ENCODE measurements around the gene NOL12. TPM values are rescaled to one million over a fixed set of nuclear protein-coding genes. Genes with fewer than 3 reads are reported as not detected.

NOL12 gene, protein sequence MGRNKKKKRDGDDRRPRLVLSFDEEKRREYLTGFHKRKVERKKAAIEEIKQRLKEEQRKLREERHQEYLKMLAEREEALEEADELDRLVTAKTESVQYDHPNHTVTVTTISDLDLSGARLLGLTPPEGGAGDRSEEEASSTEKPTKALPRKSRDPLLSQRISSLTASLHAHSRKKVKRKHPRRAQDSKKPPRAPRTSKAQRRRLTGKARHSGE
- 24.8 to 30.5 TPM (median 27.2 TPM) in 5 replicates for total RNA-seq (2022; extraction: Qiagen RNA extraction; ENCODE audit: low read depth)

DNA sequence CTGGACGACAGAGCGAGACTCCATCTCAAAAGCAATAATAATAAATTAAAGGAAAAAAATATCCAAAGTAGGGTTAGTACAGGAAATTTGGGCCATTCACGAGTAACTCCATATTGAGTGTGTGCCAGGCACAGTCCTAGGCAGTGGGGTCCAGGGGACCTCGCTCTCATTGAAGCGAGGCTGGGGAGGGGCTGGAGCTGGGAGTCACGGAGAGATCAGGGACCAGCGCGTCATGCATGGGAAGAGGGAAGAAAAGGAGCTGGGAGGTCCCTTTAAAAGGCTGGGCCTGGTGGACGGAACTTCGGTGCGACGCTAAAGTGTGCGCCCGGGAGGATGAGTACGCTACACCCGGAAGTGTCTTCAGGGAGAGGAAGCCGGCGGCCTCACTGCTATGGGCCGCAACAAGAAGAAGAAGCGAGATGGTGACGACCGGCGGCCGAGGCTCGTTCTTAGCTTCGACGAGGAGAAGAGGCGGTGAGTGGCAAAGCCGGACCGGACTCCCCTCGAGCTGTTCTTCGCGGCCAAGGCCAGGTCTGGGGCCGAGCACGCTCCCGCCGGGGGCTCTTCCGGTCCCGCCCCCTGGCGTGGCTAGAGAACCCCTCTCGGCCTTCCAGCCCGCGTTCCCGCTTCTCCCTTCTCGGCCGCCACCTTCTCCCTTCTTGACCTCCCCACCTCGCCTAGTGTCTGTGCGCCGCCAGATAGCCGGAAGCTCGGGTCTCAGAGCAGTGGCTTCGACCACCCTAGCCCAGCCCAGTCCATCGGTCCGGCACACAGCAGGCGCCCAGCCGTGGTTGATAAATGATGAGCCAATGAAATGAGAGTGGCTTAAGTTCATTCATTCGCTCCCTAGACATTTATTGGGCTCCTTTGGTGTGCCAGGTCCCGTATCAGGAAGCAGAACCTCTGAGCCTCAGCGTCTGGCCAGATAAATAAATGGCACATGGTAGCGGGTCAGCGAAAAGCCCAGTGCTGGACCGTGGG lies at the start of gene NOL12:
TSS of gene NOL12 (plus strand) at position 342 of the 981 bp plus-strand sequence. CDS start at position 392, 50 bp downstream.

DNA sequence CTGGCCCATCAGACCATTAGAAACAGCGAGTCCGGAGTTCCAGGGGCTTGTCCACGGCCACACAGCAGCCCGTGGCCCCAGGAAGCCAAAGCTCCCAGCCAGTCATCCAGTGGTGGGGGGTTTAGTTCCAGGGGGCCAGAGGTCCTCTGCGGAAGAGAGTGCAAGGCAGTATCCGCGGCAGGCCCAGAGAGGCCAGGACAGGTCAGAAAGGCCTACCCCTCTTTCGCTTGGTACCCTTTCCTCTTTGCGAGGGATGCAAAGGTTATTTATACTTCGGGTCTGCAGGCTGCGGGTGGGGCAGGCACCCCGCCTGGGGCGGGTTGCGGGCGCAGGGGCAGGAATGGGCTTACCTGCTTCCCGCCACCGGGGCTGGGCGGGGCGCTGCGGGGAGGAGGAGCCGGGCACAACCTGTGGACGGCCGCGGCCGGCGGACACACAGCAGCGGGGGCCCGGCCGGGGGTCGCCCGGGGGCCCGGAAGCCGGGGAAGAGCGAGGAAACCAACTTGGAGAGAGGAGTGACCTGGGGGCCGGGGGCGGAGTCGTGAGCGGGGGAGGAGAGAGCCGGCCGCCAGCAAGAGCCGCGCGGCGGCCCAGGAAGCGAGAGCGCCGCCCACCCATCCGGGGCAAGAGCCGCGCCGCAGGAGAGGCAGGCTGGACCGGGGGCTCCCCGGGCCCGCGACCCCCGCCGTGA lies 46.9 kb upstream of the NOL12 start, which contains the start of gene SH3BP1:
TSS of gene SH3BP1 (plus strand) at position 600 of the 691 bp plus-strand sequence. CDS start 119 bp downstream, outside the sequence.

DNA sequence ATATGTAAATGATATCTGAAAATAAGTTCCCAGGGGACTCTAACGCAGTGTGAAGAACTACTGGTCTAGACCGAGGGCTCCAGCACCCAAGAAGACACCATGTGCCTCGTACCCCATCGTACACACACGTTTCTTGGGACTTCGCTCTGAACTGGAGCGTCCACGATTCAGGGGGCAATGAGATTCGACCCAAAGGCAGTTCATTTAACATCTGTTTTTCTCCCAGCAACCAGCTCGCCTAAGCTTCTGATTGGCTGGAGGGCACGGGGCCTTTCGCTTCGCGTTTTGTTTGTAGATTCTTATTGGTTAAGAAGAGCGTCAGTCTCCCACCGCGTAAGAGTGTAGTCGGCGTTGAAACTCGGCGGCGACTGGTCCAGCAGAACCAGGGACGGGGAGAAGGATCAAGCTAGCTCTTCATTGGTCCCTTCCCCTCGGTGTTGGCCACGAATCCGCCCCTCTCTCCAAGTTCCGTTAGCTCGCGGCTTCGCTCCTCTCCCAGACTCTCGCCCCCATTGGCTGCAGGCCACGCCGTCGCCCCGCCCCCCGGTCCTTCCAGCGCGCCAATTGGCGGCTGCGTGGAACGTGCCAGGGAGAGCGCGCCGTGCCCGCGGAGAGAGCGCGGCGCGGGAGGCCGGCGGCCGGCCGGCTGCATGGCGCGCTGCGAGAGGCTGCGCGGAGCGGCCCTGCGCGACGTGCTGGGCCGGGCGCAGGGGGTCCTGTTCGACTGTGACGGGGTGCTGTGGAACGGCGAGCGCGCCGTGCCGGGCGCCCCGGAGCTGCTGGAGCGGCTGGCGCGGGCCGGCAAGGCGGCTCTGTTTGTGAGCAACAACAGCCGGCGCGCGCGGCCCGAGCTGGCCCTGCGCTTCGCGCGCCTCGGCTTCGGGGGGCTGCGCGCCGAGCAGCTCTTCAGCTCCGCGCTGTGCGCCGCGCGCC lies 27.7 kb upstream of the NOL12 start, which contains the start of gene PDXP:
TSS of gene PDXP (plus strand) at position 591 of the 933 bp plus-strand sequence. CDS start at position 651, 60 bp downstream.

GRCh38 chr22:37674951-37675929 lies 10.9 kb upstream of the NOL12 start, which contains the start of gene LGALS1:
TSS of gene LGALS1 (plus strand) at chr22:37675636. CDS start at chr22:37675703, 67 bp downstream.

DNA sequence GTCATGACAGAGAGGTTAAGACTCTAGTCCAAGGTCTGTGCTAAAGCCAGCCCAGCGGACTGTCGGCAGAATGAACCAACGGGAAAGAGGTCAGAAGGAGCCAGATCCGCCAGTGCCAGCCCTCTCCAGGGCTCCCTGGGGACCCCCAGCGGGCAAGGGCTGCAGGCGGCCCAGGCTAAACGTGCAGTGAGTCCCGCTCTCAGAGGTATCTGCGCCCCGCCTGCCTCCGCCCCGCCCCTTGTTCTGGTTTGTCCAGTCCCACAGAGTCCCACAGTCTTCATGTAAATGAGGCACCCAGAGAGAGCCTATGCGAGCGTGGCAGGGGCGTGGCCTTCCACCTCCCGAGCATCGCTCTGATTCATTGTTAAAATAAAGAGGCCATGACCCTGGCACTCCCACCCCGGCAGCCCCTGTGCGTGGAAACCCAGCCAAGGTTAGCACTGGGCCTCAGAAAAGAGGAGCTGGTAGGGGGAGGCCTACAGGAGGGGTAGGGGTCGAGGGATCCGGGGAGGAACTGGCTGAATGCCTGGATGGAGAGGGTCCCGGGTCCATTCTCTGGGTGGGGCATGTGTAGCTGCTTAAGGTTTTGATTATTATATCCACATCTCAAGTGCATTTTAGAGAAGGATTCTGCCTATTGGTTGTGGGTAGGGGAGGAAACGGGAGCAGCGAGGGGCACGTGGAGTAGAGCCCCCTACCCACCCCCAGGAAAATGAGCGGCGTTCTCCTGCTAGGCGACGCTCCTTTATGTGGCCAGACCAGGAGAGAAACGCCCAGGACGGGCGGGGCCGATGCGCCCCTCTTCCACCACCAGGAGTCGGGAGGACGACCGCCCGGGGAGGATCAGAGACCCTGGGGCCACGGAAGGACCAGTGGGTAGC lies 10.8 kb downstream of the NOL12 start, which contains the start of gene TRIOBP:
TSS of gene TRIOBP (plus strand) at position 392 of the 881 bp plus-strand sequence. CDS start 4,318 bp downstream, outside the sequence.

Other genes with a start within 250 kb of the NOL12 start
- gene MFNG, start 200.0 kb upstream of the NOL12 start, total RNA-seq (2022; extraction: Qiagen RNA extraction; ENCODE audit: low read depth): 1.9 to 3.2 TPM (median 2.6 TPM) in 5 replicates
- 31.4 to 41.7 TPM (median 39.2 TPM) in 5 replicates for gene CARD10, start 166.9 kb upstream of the NOL12 start, total RNA-seq (2022; extraction: Qiagen RNA extraction; ENCODE audit: low read depth)
- 31.6 to 40.9 TPM (median 36.9 TPM) in 5 replicates for gene CDC42EP1, start 125.9 kb upstream of the NOL12 start, total RNA-seq (2022; extraction: Qiagen RNA extraction; ENCODE audit: low read depth)
- 0.38 to 0.66 TPM in 2 of 5 replicates, not detected in the others for gene LGALS2, start 106.3 kb upstream of the NOL12 start, total RNA-seq (2022; extraction: Qiagen RNA extraction; ENCODE audit: low read depth)
- 20.8 to 24.2 TPM (median 22.8 TPM) in 5 replicates for gene GGA1, start 77.5 kb upstream of the NOL12 start, total RNA-seq (2022; extraction: Qiagen RNA extraction; ENCODE audit: low read depth)
- gene SH3BP1, start 46.7 kb upstream of the NOL12 start, total RNA-seq (2022; extraction: Qiagen RNA extraction; ENCODE audit: low read depth): 1.3 to 2.7 TPM (median 1.9 TPM) in 5 replicates
- gene PDXP, start 27.6 kb upstream of the NOL12 start, total RNA-seq (2022; extraction: Qiagen RNA extraction; ENCODE audit: low read depth): 18.5 to 20.5 TPM (median 20.0 TPM) in 5 replicates
- 1,194 to 1,393 TPM (median 1,273 TPM) in 5 replicates for gene LGALS1, start 10.7 kb upstream of the NOL12 start, total RNA-seq (2022; extraction: Qiagen RNA extraction; ENCODE audit: low read depth)
- gene TRIOBP, start 10.7 kb downstream of the NOL12 start, total RNA-seq (2022; extraction: Qiagen RNA extraction; ENCODE audit: low read depth): 21.7 to 32.6 TPM (median 29.2 TPM) in 5 replicates
- 2.3 to 3.8 TPM (median 3.3 TPM) in 5 replicates for gene GCAT, start 121.6 kb downstream of the NOL12 start, total RNA-seq (2022; extraction: Qiagen RNA extraction; ENCODE audit: low read depth)
- not detected in 5 replicates for gene GALR3, start 137.0 kb downstream of the NOL12 start, total RNA-seq (2022; extraction: Qiagen RNA extraction; ENCODE audit: low read depth)
- gene ANKRD54, start 158.0 kb downstream of the NOL12 start, total RNA-seq (2022; extraction: Qiagen RNA extraction; ENCODE audit: low read depth): 16.7 to 25.4 TPM (median 23.8 TPM) in 5 replicates
- gene EIF3L, start 163.1 kb downstream of the NOL12 start, total RNA-seq (2022; extraction: Qiagen RNA extraction; ENCODE audit: low read depth): 268 to 302 TPM (median 282 TPM) in 5 replicates
- gene MICALL1, start 220.0 kb downstream of the NOL12 start, total RNA-seq (2022; extraction: Qiagen RNA extraction; ENCODE audit: low read depth): 16.1 to 22.0 TPM (median 18.2 TPM) in 5 replicates

Measured in A549 treated with DMSO at 1 μM for 4 hours (cell line).